ENCODE measurements around the gene EXOC6B. TPM values are rescaled to one million over a fixed set of nuclear protein-coding genes. Genes with fewer than 3 reads are reported as not detected.

The EXOC6B gene
- total and polyA plus RNA-seq, 10 of the 15 experiments (the other 5 are each of a cell fraction or from before 2014, with no cell fraction given) = 0.23 to 2.2 (median 1.2) TPM

- H2AFZ ChIP-seq (ENCODE audit: control insufficient read depth, low read depth, low read length) = no peak overlapping the region
- POLR2A ChIA-PET = no interaction called here
- no peak for DNase-seq (ENCODE audit: low read depth, low spot score)
- H3K36me3 ChIP-seq (ENCODE audit: control insufficient read depth in 2 of 2, insufficient read depth in 2 of 2, low read length in 1 of 2) = no peaks in the 10 kb centered on the region
- no peak overlapping the region for H3K9ac ChIP-seq (ENCODE audit: control insufficient read depth, insufficient read depth, low read length)
- H3K27me3 ChIP-seq (replicated peaks in 1 of 2; ENCODE audit: control insufficient read depth in 2 of 2, insufficient read depth in 2 of 2, low read length in 1 of 2) = no peaks in the 10 kb centered on the region
- SMC1A ChIA-PET (ENCODE audit: uncharacterized antibody, unreplicated experiment) = no interaction called here
- H3K79me2 ChIP-seq (ENCODE audit: control insufficient read depth, insufficient read depth, low read length) = no peaks in the 10 kb centered on the region
- 0% methylated on average over 1 of the region's 1 CpG for WGBS (ENCODE audit: insufficient coverage, insufficient replicate concordance, low lambda C conversion rate, missing lambda C conversion rate)
- no peak for ATAC-seq
- in situ Hi-C loops (cut with MboI) (no loop called here), intact Hi-C loops (cut with micrococcal nuclease; ENCODE audit: unreplicated experiment) (no loop called here)
- no peaks in the 10 kb centered on the region for H3K9me3 ChIP-seq (replicated peaks; ENCODE audit: control insufficient read depth, insufficient read depth, low read length)
- FAIRE-seq = no peak
- TF ChIP-seq NFXL1 (IDR thresholded peaks at IDR 0.05; ENCODE audit: borderline replicate concordance) = no peak
- no peak for TF ChIP-seq SIN3A (IDR thresholded peaks at IDR 0.05; ENCODE audit: low read depth, low read length)
- TF ChIP-seq CEBPZ (IDR thresholded peaks at IDR 0.05; ENCODE audit: low read depth, low read length) = no peak
- no peak for TF ChIP-seq KDM1A (IDR thresholded peaks at IDR 0.05; ENCODE audit: borderline replicate concordance)
- TF ChIP-seq NBN (IDR thresholded peaks at IDR 0.05) = no peak
- TF ChIP-seq SPI1 (IDR thresholded peaks at IDR 0.05; ENCODE audit: borderline replicate concordance, insufficient read depth, low read depth, low read length) = no peak
- TF ChIP-seq SIX5 (IDR thresholded peaks at IDR 0.05; ENCODE audit: low read depth, low read length, severe bottlenecking) = no peak
- TF ChIP-seq PAX8 (IDR thresholded peaks at IDR 0.05) = no peak
- no peak for TF ChIP-seq CEBPB (IDR thresholded peaks at IDR 0.05; ENCODE audit: borderline replicate concordance in 1 of 2, low read depth in 2 of 2, low read length in 2 of 2)
- no peak for TF ChIP-seq BCL3 (IDR thresholded peaks at IDR 0.05; ENCODE audit: borderline replicate concordance, insufficient read depth, low read depth, low read length, poor library complexity, severe bottlenecking)
- TF ChIP-seq BACH1 (IDR thresholded peaks at IDR 0.05; ENCODE audit: borderline replicate concordance) = no peak
- no peak for TF ChIP-seq NFYA (IDR thresholded peaks at IDR 0.05; ENCODE audit: borderline replicate concordance, low read depth, low read length)
- TF ChIP-seq PBX3 (IDR thresholded peaks at IDR 0.05; ENCODE audit: insufficient replicate concordance, low read depth, low read length) = no peak
- H3K27ac ChIP-seq (ENCODE audit: control insufficient read depth, insufficient read depth) = no peak overlapping the region
- RAD21 ChIA-PET (ENCODE audit: unreplicated experiment) = no interaction called here
- no peaks in the 10 kb centered on the region for H4K20me1 ChIP-seq (ENCODE audit: control insufficient read depth, insufficient read depth)
- BruUV-seq (replicated peaks) = no TSS peak
- H3K4me2 ChIP-seq (ENCODE audit: control insufficient read depth, insufficient read depth) = no peak overlapping the region
- CTCF ChIA-PET = no interaction called here
- H3K4me1 ChIP-seq (ENCODE audit: control insufficient read depth, insufficient read depth, low read length) = no peaks in the 10 kb centered on the region
- no peak overlapping the region for H3K4me3 ChIP-seq
Observed at GRCh38 chr2:72412214-72412613, 413.6 kb downstream of the EXOC6B start.

Data from GM12878 (cell line).